Mononuclear cell (primary cell): ENCODE data around the gene TPX2. TPM values are rescaled to one million over a fixed set of nuclear protein-coding genes. Genes with fewer than 3 reads are reported as not detected.

Experiments
- H3K27me3 ChIP-seq: 2 replicates; pipeline ENCODE4 v1.6.0; 2011; ENCODE audit warnings: low read length, control low read depth; ENCODE audit not compliant: insufficient read depth
- H3K4me1 ChIP-seq: 2 replicates; pipeline ENCODE4 v1.5.1; 2011; ENCODE audit warnings: mild to moderate bottlenecking, low read length, control low read depth; ENCODE audit not compliant: insufficient read depth
- H3K4me3 ChIP-seq: 2 replicates; pipeline ENCODE4 v1.5.1; 2011; ENCODE audit warnings: mild to moderate bottlenecking, low read length, moderate library complexity
- H3K9me3 ChIP-seq: 2 replicates; pipeline ENCODE4 v1.5.1; 2011; ENCODE audit warnings: low read depth, mild to moderate bottlenecking, control low read depth, low read length
- total RNA-seq: library from RNA; depleted of rRNA; stranded (reverse); fragments of >200 nt; gene quantifications from one replicate; pipeline ENCODE4 v1.2.3, GENCODE V29; 2012

TPX2 gene
- total RNA-seq, 1 donor, result 1.7 TPM

DNA sequence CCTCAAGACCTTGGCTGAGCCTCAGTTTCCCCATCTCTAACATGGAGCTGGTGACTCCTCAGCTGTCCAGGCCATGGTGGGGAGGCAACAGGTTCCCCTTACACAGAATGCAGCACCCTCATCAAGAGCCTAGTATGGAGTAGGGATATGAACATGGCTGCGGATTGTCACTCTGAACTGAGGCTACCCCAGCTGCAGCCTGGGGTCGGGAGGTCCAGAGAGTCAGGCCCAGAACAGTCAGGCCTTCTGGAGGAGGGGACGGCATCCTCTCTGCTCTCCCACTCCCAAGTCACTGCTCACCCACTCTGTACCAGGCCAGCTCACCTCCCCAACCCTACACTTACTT is 107.7 kb downstream of the TPX2 start:
- Histone ChIP-seq H3K27me3 (no peaks in the 10 kb centered on the region), H3K4me1 (no peaks in the 10 kb centered on the region), H3K4me3 (no peak overlapping the region), H3K9me3 (no peaks in the 10 kb centered on the region)

- no peaks in the 10 kb centered on the region for H3K27me3 ChIP-seq
- H3K9me3 ChIP-seq, result no peaks in the 10 kb centered on the region
- H3K4me1 ChIP-seq, result no peaks in the 10 kb centered on the region
- no peak overlapping the region for H3K4me3 ChIP-seq
Measured at GRCh38 chr20:31848088-31848999, 109.3 kb downstream of the TPX2 start.

GRCh38 chr20:31849306-31849930 is 110.3 kb downstream of the TPX2 start:
- Histone ChIP-seq H3K27me3 (no peaks in the 10 kb centered on the region), H3K4me1 (no peaks in the 10 kb centered on the region), H3K9me3 (no peaks in the 10 kb centered on the region), H3K4me3 (no peak overlapping the region)

Other genes starting within 250 kb of the TPX2 start
- 62.0 TPM for gene HM13, start 224.8 kb upstream of the TPX2 start, total RNA-seq
- gene ID1, start 134.0 kb upstream of the TPX2 start, total RNA-seq, result 17.1 TPM
- gene COX4I2, start 101.4 kb upstream of the TPX2 start, total RNA-seq, result not detected
- gene BCL2L1, start 16.4 kb upstream of the TPX2 start, total RNA-seq, result 37.6 TPM
- gene MYLK2, start 80.1 kb downstream of the TPX2 start, total RNA-seq, result not detected
- not detected for gene FOXS1, start 106.3 kb downstream of the TPX2 start, total RNA-seq
- gene DUSP15, start 131.2 kb downstream of the TPX2 start, total RNA-seq, result not detected
- gene TTLL9, start 131.3 kb downstream of the TPX2 start, total RNA-seq, result not detected
- gene PDRG1, start 212.8 kb downstream of the TPX2 start, total RNA-seq, result 3.7 TPM
- gene XKR7, start 228.9 kb downstream of the TPX2 start, total RNA-seq, result under 0.01 TPM